HepG2 (cell line): ENCODE data around the gene HMCN2. TPM values are rescaled to one million over a fixed set of nuclear protein-coding genes. Genes with fewer than 3 reads are reported as not detected.

Source experiments
- SALL1 ChIP-seq: sonication (generic); formaldehyde crosslinking; IDR thresholded peaks from 2 replicates; pipeline ENCODE4 v1.8.0; 2022; ENCODE audit warnings: mild to moderate bottlenecking, missing genetic modification reagents
- SMC3 ChIP-seq: IDR thresholded peaks from 2 replicates; pipeline ENCODE4 v1.6.1; 2011; ENCODE audit warnings: low read length, improper control_type of control experiment
- polyA plus RNA-seq, 8 experiments: library from polyadenylated mRNA; depleted of rRNA in 3 of 8; stranded (reverse) in 7 of 8; unstranded in 1 of 8; fragments of >200 nt; fragmentation: Illumina TruSeq in 4 of 8; extraction: Trizol in 4 of 8; gene quantifications; 2 replicates each; pipeline versions ENCODE4 v1.2.1 to v1.2.3, GENCODE V29; 2011 to 2016; ENCODE audit warnings: low read depth in 4 of 8, missing spikeins in 1 of 8, mixed read lengths in 1 of 8; ENCODE audit not compliant: insufficient read depth in 1 of 8
- total RNA-seq, 5 experiments: library from RNA; depleted of rRNA; stranded (reverse); fragments of >200 nt; fragmentation: Illumina TruSeq; extraction: Trizol; gene quantifications; 2 replicates each; pipeline ENCODE4 v1.2.3, GENCODE V29; 2016; ENCODE audit warnings: low read depth in 1 of 5
- TF ChIP-seq, protein P1 (sequence below): sonication (generic); formaldehyde crosslinking; conservative IDR thresholded peaks from 2 replicates; pipeline ENCODE4 v1.4.0; 2020; ENCODE audit warnings: missing genetic modification reagents
- TF ChIP-seq, protein P2 (sequence below): sonication (generic); formaldehyde crosslinking; IDR thresholded peaks from 2 replicates; pipeline ENCODE4 v1.5.0; 2020; ENCODE audit warnings: mild to moderate bottlenecking, missing genetic modification reagents, borderline replicate concordance
- TF ChIP-seq, protein P3 (sequence below): IDR thresholded peaks from 2 replicates; pipeline ENCODE4 v1.6.1; 2016

The HMCN2 gene
- total and polyA plus RNA-seq, 2 of the 13 experiments (the other 11 are each of a cell fraction or from before 2014, with no cell fraction given), result 0.09 TPM; not detected in 1

DNA sequence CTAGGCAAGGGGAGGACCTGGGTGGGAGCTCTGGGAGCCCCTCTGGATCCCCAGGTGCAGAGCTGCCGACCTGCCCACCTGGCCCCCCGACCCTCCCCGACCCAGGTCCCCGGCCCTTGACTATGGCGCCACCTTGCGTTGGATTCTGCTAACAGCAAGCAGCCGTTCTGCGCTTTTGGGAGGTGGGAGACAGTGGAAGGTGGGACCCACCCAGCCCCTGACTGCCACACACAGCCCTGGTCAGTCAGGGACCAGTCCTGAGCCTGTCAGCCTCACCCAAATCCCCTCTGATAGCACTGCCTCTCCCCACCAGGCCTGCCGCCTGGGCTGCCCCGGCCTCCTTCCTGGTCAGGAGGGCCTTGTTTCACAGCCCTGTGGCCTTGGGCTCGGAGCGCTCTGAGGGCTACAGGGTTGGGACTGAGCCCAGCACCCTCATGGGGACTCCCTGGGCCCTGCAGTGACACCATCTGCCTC, 77.9 kb downstream of the HMCN2 start (continued):
- TF ChIP-seq, protein P1, sequence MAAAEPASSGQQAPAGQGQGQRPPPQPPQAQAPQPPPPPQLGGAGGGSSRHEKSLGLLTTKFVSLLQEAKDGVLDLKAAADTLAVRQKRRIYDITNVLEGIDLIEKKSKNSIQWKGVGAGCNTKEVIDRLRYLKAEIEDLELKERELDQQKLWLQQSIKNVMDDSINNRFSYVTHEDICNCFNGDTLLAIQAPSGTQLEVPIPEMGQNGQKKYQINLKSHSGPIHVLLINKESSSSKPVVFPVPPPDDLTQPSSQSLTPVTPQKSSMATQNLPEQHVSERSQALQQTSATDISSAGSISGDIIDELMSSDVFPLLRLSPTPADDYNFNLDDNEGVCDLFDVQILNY (CRISPR knock-in tag), result no peak
- TF ChIP-seq, protein P2, sequence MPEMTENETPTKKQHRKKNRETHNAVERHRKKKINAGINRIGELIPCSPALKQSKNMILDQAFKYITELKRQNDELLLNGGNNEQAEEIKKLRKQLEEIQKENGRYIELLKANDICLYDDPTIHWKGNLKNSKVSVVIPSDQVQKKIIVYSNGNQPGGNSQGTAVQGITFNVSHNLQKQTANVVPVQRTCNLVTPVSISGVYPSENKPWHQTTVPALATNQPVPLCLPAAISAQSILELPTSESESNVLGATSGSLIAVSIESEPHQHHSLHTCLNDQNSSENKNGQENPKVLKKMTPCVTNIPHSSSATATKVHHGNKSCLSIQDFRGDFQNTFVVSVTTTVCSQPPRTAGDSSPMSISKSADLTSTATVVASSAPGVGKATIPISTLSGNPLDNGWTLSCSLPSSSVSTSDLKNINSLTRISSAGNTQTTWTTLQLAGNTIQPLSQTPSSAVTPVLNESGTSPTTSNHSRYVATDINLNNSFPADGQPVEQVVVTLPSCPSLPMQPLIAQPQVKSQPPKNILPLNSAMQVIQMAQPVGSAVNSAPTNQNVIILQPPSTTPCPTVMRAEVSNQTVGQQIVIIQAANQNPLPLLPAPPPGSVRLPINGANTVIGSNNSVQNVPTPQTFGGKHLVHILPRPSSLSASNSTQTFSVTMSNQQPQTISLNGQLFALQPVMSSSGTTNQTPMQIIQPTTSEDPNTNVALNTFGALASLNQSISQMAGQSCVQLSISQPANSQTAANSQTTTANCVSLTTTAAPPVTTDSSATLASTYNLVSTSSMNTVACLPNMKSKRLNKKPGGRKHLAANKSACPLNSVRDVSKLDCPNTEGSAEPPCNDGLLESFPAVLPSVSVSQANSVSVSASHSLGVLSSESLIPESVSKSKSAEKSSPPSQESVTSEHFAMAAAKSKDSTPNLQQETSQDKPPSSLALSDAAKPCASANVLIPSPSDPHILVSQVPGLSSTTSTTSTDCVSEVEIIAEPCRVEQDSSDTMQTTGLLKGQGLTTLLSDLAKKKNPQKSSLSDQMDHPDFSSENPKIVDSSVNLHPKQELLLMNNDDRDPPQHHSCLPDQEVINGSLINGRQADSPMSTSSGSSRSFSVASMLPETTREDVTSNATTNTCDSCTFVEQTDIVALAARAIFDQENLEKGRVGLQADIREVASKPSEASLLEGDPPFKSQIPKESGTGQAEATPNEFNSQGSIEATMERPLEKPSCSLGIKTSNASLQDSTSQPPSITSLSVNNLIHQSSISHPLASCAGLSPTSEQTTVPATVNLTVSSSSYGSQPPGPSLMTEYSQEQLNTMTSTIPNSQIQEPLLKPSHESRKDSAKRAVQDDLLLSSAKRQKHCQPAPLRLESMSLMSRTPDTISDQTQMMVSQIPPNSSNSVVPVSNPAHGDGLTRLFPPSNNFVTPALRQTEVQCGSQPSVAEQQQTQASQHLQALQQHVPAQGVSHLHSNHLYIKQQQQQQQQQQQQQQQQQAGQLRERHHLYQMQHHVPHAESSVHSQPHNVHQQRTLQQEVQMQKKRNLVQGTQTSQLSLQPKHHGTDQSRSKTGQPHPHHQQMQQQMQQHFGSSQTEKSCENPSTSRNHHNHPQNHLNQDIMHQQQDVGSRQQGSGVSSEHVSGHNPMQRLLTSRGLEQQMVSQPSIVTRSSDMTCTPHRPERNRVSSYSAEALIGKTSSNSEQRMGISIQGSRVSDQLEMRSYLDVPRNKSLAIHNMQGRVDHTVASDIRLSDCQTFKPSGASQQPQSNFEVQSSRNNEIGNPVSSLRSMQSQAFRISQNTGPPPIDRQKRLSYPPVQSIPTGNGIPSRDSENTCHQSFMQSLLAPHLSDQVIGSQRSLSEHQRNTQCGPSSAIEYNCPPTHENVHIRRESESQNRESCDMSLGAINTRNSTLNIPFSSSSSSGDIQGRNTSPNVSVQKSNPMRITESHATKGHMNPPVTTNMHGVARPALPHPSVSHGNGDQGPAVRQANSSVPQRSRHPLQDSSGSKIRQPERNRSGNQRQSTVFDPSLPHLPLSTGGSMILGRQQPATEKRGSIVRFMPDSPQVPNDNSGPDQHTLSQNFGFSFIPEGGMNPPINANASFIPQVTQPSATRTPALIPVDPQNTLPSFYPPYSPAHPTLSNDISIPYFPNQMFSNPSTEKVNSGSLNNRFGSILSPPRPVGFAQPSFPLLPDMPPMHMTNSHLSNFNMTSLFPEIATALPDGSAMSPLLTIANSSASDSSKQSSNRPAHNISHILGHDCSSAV (CRISPR knock-in tag), result no peak
- TF ChIP-seq SMC3 (peak; percentile 24; the same call in 1 of the 2 replicates), SALL1 (no peak)
- TF ChIP-seq, protein P3, sequence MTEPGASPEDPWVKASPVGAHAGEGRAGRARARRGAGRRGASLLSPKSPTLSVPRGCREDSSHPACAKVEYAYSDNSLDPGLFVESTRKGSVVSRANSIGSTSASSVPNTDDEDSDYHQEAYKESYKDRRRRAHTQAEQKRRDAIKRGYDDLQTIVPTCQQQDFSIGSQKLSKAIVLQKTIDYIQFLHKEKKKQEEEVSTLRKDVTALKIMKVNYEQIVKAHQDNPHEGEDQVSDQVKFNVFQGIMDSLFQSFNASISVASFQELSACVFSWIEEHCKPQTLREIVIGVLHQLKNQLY, result no peak
